CD4-positive, alpha-beta T cell treated with Interleukin-10 for 1 hour (primary cell): Measurements from ENCODE around the gene SLC37A1.

Source experiments
- DNase-seq: peaks from one replicate; pipeline ENCODE4 v3.0.0-alpha.2; 2020

SLC37A1 gene

DNA sequence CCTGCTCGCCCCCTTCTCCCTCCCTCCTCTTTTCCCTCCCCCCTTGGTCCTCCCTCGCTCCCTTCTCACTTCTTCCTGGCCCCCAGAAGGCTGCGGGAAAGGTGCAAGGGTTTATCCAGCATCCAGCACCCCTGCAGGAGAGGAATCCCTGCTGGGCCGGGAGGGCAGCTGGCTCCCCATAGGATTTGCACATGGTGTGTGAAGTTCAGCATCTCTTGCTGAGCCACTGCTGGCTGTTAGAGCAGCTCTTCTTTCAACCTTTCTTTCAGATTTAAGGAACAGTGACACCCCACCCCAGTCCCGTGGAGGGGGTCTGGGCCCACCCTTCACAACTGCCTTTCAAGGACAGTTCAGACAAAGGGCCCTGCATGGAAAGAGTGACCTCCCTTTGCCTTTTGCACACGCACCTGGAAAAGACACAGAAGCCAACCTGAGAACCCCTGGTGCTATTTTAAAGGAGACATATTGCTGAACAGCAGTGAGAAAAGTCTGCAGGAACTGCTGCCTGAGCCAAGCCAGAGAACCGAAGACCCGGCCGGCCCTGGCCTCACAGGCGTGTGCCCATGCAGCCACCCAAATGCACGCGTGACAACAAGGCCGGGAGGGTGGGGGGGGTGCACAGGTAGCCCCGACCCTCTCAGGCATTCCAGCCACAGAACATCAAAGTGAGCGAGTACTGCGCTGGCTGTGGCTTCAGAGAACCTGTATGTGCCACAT lies 66.6 kb downstream of the SLC37A1 start:
- DNase-seq: no peak

DNA sequence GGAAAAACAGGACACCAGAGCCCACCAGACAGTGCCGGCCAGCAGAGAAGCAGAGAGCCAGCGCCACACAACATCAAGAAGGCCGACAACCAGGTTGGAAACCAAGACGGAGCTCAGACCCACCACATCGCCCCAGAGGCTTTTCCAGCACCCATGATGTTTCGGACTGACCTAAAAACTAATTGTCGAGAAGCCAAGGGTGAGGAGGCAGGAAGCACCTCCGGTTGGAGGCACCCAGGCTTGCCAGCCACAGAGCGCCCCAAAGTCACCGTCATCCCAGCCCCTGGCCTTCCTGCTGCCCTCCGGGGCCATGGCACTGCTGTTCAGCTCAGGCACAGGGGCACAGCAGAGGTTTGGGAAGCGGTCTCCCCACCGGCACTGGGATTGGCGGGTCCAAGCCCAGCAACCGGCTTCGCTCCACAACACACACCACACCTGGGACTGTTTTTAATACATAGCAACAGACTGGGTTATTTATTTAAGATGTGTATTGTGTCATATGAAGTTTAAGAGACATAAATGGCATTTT lies 67.2 kb downstream of the SLC37A1 start:
- DNase-seq: no peak

DNA sequence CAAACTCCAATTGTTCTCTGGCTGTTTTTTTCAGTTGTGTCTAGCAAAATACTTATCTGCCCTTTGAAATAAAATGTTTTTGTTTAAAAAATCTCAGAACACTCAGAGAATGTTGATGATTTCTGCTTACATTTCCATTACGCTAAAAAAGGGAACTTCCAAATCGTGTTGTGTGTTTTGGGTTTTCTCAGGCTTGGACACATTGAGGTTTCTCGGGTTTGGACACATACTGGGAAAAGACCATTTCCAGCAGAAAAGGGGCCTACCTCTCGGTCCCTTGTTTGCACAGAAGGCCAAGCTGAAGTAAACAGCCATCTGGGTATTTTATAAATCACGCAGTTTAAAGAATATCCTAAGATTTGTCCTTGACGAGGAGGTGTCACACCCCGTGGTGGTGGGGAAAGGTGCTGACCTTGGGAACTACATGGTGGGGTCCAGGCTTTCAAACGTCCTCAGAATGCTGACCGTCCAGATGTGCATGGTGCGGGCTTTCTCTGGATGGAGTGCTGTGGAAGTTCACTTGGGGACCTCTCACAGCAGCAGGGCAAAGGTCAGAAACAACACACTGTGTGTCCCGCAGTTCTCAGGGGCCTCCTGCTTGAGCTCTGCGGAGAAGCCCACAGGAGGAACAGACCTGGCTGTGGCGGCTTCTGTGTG lies 67.8 kb downstream of the SLC37A1 start:
- DNase-seq: no peak

DNA sequence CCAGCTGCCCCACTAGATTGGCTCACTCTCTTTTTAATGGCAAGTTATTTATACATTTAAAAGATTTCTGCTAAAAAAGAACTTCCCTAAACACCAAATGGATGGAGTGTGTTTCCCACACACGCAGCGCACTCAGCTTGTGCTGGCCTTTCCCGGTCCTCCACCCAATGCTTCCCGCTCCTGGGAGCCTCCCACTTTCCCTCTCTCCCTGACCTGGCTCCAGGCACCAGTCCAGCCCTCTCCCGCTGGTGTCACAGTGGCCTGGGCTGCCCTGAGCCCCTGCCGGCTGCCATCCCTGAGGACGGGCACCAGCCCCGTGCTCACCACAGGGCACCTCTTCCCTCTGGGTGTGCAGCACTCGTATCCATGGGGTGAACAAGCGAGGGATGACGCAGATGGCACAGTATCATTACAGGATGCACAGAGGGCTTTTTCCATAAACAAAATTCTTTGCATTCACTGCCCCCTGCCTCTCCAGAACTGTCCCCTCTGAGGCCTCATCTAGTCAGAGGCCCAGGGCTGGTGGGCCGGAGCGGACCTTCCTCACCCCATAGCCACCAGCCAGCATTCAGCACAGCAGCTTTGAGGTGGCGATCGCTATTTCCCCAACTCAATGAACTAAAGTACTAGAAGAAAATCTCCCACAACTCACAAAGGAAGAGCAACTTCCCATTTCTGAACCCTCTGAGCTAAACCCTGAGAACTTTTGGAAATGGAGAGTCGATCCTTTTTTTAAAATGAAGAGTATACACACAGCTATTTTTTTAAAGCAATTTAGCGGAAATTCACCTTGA lies 68.5 kb downstream of the SLC37A1 start:
- no peak for DNase-seq

DNA sequence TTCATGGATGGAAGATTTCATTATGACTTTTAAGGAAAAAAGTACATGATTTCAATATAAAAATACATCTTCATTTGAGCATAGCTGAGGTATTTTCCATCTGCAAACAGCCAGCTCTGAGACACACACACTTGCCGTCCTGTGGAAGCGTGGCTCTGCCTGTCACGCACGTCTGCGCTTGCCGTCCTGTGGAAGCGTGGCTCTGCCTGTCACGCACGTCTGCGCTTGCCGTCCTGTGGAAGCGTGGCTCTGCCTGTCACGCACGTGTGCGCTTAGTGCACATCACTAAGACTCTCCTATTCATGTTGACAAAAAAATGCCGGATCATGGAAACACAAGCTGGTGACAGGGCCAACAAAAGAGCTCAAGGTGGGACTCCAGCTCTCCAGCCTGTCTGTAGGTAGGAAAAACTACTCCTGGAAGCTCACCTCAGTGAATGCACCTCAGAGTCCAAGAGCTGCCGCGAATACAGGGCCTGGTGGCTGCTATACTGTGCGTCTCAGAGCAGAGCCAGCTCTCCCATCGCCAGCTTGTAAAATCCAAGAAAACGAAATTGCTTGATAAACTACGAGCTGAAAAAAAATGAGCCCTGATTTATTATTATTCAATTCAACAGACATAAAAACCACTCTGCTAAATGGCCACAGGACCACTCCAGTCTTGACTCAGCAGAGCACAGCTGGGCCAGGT lies 69.3 kb downstream of the SLC37A1 start:
- no peak for DNase-seq

DNA sequence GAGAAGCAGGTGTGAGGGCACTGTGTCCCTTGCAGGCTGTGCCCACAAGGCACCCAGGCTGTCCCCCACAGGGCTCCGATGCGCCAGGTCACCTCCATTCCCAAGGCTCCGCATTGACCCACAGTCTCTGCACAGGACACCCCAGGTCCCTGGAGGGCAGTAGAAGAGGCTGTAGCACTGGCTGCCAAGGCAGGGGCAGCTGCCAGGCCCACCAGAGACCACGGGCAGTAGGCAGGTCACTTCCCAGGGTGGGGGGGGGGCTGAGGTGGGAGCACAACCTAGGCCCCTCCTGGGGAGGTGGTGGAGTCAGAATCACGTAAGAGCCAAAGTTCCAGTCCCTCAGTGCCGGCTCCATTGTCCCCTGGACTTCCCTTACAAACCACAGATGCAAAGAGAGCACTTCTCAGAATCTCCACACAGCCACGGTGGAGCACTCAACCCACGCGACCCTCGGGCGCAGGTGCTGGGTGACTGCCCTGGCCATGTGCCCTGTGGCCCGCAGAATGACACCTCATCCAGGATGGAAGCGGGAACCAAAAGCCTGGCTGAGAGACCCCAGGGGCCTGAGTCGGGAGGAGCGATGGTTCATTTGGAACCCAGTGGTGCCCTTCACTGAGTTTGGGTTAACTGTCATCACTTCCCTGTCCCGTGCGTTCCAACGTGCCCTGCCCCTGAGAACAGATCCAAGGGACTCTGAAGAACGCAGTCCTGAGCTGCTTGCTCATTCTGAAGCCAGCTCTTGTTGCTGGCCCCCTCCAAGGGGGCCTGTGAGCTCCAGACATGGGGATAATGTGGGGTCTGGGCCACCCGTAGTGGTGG lies 70.0 kb downstream of the SLC37A1 start:
- no peak for DNase-seq

DNA sequence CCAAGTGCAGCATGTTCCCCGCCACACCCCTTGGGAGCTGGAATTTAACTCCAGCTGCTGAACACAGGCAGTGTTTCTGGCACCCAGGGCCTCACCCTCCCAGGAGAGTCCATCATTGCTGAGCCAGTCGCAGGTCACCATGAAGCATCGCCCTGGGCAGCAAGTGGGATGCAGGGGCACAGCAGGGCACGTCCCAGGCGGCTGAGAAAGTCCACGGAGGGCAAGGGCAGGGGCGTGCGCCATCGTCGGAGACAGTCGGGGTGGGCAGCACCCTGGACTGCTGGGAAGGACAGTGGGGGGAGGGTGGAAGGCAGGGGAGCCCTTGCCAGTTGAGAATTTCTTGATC lies 70.6 kb downstream of the SLC37A1 start:
- no peak for DNase-seq

DNA sequence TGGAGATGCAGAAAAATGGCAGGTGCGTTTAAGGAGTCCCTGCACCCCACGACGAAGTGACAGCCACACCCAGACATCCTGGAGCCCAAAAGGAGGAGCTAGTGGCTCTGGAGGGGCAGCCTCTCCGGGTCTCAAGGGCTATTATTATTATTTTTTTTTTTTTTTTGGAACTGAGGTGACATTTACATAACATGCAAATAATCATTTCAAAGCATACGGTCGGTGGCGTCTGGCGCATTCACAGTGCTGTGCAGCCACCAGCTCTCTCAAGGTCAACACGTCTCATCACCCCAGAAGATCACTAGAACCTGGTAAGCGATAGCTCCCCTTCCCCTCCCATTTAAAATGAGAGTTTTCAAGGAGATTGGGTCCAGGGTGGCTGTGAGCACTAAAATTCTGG lies 72.2 kb downstream of the SLC37A1 start:
- DNase-seq: no peak

DNA sequence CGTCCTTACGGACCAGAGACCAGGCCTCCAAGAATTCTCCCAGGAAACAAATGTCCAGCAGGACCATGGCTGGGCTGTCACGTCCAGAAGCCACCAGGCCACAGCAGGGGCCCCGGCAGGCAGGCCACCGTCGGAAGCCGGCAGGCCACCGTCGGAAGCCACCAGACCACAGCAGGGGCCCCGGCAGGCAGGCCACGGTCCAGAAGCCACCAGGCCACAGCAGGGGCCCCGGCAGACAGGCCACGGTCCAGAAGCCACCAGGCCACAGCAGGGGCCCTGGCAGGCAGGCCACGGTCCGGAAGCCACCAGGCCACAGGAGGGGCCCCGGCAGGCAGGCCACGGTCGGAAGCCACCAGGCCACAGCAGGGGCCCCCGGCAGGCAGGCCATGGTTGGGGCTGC lies 72.8 kb downstream of the SLC37A1 start:
- no peak for DNase-seq

DNA sequence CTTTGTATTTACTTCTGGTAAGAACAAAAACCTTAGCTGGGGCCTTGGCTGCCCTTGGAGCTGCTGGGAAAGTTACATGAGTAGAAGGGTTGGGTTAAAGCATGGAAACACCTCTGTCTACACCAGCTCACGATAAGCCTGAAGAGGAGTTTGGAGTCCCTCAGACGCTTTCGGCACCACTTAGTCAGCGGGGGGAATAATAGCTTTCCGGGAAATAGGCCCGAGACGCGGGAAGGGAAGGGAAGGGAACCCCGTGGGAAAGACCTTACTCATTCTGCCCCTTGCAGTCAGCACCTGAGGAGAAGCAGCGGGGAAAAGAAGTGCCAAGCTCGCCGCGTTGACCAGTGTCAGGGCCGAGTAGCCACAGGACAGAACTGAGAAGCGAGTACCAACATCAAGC lies 73.4 kb downstream of the SLC37A1 start:
- DNase-seq: no peak

DNA sequence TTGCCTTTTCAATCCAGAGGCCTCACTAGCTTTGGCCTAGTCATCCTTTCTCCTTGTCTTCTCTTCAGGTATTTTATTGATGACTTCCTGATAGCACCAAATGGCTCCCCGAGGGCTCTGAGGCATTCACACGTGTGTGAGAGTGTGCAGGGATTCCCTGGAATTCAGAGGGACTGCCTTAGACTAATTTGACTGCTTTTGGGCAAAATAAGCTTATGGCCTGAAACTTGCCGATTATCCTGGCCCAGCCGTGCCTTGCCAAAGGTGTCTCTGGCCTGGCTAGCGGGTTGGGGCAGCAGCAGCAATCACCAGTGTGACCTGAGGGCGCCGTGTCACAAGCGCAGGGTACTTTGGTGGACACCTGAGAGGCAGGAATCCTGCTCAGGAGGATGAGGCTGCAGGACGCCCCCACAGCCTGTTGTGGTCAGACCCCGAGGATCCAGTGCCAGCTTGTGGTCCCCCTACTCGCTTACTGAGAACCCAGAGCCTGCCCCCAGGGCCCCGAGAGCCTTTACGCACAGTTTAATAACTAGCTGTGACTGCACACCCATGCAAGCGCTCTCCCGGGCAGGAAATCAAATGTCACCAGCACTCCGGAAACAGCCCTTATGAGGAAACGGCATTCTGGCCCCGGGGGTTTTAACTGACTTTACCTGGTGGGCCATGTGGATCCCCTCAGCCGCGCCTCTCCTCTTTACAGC lies 76.9 kb downstream of the SLC37A1 start:
- DNase-seq: no peak

DNA sequence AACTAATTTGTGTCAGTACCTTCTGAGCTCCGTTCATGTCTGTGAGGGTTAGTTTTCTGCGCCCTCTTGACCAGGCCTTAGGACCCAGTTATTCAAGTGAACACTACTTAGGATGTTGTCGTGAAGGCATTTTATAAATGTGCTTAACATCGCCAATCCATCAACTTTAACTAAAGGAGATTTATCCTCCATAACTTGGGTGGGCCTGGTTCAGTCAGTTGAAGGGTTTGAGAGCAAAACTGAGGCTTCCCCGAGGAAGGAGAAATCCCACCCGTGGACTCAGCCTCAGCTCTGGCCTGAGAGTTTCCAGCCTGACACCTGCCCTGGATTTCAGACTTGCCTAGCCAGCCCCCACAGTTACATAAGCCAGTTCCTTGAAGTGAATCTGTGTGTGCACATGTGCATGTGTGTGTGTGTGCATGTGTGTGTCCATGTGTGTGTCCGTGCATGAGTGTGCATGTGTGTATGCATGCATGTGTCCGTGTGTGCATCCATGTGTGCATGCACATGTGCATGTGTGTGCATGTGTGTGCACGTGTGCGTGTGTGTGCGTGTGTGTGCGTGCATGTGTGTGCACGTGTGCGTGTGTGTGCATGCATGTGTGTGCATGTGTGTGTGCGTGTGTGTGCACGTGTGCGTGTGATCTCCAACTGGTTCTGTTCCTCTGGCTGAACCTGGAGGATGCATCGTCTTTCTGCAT lies 77.7 kb downstream of the SLC37A1 start:
- no peak for DNase-seq

DNA sequence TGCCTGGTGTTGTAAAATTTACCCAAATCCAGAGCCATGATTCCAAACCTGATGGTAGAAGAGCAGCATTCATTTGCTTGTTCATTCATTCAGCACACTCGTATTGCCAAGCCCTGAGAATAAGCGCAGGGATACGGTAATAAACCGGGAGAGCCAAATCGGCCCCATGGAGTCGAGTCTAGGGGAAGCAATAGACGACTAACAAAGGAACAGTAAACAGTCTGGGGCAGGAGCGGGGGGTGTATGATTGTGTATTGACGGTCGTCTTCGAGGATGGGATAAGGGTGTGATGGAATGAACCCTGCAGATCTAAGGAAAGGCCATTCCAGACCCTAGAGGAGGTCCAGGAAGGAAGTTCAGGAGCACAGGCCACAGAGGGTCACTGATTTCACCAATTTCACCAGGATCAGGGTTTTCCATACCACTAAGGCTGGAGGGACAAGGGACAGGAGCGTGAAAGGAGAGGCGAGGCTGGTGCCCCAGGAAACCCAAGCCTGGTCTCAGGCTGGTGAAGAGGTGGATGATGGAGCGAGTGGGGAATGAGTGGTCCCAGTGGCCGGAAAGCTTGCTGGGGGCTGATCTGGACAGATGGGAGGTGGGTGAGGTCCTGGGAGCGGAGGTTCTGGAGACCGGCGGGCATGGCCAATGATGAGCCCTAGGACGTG lies 78.6 kb downstream of the SLC37A1 start:
- DNase-seq: no peak

DNA sequence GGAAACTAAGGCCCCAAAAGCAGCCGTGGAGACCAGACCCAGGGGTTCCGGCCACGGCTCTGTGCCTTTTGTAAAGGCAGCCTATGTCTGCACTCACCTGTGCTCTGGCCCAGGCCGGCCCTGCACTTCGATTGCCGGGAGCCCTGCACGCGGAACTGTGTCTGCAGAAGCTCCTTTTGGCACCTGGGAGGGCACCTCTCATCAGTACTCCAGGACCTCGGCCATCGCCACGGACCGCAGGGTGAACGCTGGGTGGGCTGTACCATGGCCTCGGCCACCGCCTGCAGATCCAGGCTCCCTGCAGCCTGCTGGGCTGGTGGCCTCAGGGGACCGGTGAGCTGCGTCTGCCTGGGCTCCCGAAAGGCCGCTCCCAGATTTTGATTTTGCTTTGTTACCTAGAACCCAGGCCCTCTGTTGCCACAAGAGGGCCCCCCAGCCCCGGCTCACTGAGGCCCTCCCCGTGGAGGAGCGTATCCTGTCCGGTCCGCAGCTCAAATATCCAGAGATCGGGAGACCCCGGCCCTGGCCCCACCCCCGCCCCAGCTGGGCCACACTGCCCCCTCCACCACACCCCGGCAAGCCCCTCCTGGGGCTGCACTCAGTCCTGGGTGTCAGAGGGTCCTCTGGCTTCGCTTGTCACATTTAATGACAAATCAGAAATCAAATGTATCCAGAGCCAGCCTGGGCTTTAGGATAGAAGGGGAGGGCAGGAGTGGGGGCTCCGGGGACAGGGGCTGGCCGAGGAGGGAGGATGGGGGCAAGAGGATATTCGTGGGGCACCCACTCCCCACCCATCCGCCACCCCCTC lies 79.6 kb downstream of the SLC37A1 start:
- peak; percentile 73 for DNase-seq

DNA sequence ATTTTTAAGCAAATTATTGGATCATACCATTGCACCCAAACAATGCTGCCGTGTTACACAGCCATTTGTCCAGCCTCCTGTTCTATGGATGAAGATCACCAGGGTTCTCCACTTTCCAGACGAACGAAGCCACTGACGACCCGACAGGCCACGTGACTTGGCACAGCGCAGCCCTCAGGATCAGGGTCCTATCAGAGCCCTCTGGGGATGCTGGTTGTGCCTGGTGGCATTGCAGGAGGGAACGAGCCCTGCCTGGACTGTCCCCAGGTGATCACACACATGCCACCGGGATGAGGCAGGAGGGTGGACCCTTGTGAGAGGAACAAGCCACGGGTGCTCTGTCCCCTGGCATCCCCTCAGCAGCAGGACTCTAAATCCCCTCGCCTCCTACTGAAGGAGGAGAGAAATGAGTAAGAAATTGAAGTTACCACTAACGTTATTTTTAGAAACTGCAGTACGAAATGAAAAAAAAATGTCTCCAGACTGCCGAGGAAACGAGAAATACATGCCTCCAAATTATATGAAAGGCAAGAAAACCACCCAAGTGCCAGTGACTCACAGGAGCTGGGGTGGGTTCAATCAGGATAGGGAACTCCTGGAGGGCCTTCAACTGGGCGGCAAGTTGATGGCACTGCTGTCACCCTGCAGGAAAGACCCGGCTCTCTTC lies 81.1 kb downstream of the SLC37A1 start:
- no peak for DNase-seq

DNA sequence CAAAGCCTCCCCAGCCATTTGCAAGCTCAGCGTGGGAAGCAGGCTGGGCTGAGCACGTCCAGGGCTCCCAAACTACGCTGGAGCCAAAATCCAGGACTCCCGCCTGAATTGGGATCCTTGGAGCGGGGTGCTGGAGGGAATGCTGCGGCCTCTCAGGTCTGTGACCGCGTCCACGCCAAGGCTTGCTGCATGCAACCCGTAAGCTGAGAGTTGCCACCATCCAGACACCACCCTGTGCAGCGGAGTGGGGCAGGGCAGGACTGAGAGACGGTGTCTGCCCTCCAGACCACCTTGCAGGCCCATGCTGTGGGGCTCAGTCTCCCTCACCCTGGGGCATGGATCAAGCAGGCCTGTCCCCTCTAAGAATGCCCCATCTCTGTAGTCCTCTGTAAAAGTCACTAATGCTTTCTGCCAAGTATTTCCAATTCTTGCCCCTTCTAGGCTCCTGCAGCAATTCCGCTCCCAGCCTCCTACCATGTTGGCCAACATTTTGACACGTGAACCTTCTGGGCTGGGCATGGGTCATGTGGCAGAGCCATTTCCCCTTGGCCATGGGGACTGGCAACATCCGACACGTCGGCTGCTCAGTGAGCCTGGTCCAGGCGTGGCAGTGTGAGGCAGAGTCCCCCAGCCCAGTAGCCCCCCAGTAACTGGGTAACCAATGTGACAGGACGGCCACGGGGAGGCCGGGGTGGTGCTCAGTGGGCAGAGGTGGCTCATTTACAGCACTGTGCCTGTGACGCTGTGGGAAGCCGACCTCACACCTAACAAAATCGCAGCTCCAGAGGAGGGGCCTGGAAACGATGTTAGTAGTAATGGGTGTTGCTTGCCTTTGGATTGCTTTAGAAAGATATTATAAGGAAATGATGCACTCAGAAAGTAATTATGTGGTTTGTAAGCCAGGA lies 81.9 kb downstream of the SLC37A1 start:
- no peak for DNase-seq

DNA sequence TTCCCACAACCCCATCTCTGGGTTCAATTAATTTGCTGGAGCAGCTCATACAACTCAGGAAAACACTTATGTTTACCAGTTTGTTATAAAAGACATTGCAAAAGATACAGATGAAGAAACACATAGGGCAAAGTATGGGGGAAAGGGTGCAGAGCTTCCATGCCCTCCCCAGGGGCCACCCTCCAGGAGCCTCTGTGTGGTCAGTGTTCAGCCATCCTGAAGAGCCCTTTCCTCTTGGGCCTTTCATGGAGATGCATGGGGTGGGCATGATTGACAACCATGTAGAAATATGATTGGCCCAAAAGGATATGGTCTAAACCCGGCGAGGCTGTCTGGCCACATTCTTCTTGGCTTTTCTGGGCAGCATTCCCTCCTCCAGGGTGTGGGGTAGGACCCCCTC lies 83.0 kb downstream of the SLC37A1 start:
- no peak for DNase-seq
